GM18505 (cell line): Measurements from ENCODE around the gene ADCY3.

Experiments used
- ATAC-seq: cut with Tn5 transposase; IDR thresholded peaks from one replicate; pipeline ENCODE4 v1.9.1; 2021; ENCODE audit not compliant: unreplicated experiment
- POLR2A ChIP-seq: IDR thresholded peaks from 4 replicates; pipeline ENCODE4 v1.6.1; 2011; ENCODE audit warnings: borderline replicate concordance; ENCODE audit not compliant: insufficient read depth, insufficient read length; ENCODE audit errors: extremely low read depth

Gene ADCY3

GRCh38 chr2:24909555-24910177 is 10.4 kb downstream of the ADCY3 start:
- ATAC-seq = no peak
- TF ChIP-seq POLR2A = no peak

GRCh38 chr2:24908461-24908901 is 11.6 kb downstream of the ADCY3 start:
- ATAC-seq = no peak
- no peak for TF ChIP-seq POLR2A

- TF ChIP-seq POLR2A = no peak
- no peak for ATAC-seq
Observed at GRCh38 chr2:24907116-24907515, 12.9 kb downstream of the ADCY3 start.

- no peak for TF ChIP-seq POLR2A
- ATAC-seq = no peak
Observed at GRCh38 chr2:24906466-24906865, 13.6 kb downstream of the ADCY3 start.

GRCh38 chr2:24903161-24904103 is 16.6 kb downstream of the ADCY3 start:
- ATAC-seq = no peak
- TF ChIP-seq POLR2A = no peak

- no peak for ATAC-seq
- no peak for TF ChIP-seq POLR2A
Observed at GRCh38 chr2:24899361-24899910, 20.6 kb downstream of the ADCY3 start.

- no peak for ATAC-seq
Observed at GRCh38 chr2:24898122-24899109, 21.6 kb downstream of the ADCY3 start.

GRCh38 chr2:24894750-24895149 is 25.3 kb downstream of the ADCY3 start:
- no peak for TF ChIP-seq POLR2A
- ATAC-seq = no peak

More at GRCh38 chr2:24898122-24899109, 21.6 kb downstream of the ADCY3 start:
- TF ChIP-seq POLR2A = no peak

- no peak for ATAC-seq
- no peak for TF ChIP-seq POLR2A
Observed at GRCh38 chr2:24893934-24894333, 26.1 kb downstream of the ADCY3 start.

GRCh38 chr2:24892928-24893327 is 27.1 kb downstream of the ADCY3 start:
- ATAC-seq = no peak
- no peak for TF ChIP-seq POLR2A

GRCh38 chr2:24891201-24891600 is 28.8 kb downstream of the ADCY3 start:
- TF ChIP-seq POLR2A = no peak
- no peak for ATAC-seq

GRCh38 chr2:24889221-24889620 is 30.8 kb downstream of the ADCY3 start:
- ATAC-seq = no peak
- no peak for TF ChIP-seq POLR2A

- no peak for TF ChIP-seq POLR2A
- no peak for ATAC-seq
Observed at GRCh38 chr2:24888177-24888576, 31.9 kb downstream of the ADCY3 start.

GRCh38 chr2:24887307-24887874 is 32.6 kb downstream of the ADCY3 start:
- no peak for ATAC-seq
- no peak for TF ChIP-seq POLR2A
